DOHH2 (cell line): ENCODE results near the gene NIM1K.

ENCODE experiments used
- EZH2phosphoT487 ChIP-seq: fragments of 200-600 bp; sonication (generic); IDR thresholded peaks from 2 replicates; pipeline ENCODE4 v1.6.1; 2017; ENCODE audit warnings: borderline replicate concordance, mild to moderate bottlenecking, antibody characterized with exemption, low read length, moderate library complexity, mixed read lengths
- TF ChIP-seq, protein P1 (sequence below): fragments of 200-600 bp; sonication (generic); IDR thresholded peaks from one replicate; pipeline ENCODE4 v1.5.1; 2014; ENCODE audit warnings: antibody characterized with exemption, mild to moderate bottlenecking, low read depth, low read length; ENCODE audit not compliant: poor library complexity, severe bottlenecking

GRCh38 chr5:43300112-43300511 lies 108.1 kb downstream of the NIM1K start:
- TF ChIP-seq, protein P1, sequence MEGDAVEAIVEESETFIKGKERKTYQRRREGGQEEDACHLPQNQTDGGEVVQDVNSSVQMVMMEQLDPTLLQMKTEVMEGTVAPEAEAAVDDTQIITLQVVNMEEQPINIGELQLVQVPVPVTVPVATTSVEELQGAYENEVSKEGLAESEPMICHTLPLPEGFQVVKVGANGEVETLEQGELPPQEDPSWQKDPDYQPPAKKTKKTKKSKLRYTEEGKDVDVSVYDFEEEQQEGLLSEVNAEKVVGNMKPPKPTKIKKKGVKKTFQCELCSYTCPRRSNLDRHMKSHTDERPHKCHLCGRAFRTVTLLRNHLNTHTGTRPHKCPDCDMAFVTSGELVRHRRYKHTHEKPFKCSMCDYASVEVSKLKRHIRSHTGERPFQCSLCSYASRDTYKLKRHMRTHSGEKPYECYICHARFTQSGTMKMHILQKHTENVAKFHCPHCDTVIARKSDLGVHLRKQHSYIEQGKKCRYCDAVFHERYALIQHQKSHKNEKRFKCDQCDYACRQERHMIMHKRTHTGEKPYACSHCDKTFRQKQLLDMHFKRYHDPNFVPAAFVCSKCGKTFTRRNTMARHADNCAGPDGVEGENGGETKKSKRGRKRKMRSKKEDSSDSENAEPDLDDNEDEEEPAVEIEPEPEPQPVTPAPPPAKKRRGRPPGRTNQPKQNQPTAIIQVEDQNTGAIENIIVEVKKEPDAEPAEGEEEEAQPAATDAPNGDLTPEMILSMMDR: no peak
- TF ChIP-seq EZH2phosphoT487: no peak
